ENCODE data around the gene UBA7.
"Not testable (repeated sequence)": the region's sequence is repeated elsewhere in the genome, so short reads cannot be mapped to it uniquely, and the experiment has no call there.

The UBA7 gene

GRCh38 chr3:49804141-49805041 is 9.4 kb downstream of the UBA7 start:
- peak; percentile 11 for DNase-seq

- peak; percentile 56 for DNase-seq
Measured at GRCh38 chr3:49803465-49804140, 10.2 kb downstream of the UBA7 start.

GRCh38 chr3:49802719-49803464 is 10.9 kb downstream of the UBA7 start, which contains the start of gene INKA1:
TSS of gene INKA1 (plus strand) at chr3:49803261. CDS start at chr3:49803393, 132 bp downstream.
- peak; percentile 95 for DNase-seq

GRCh38 chr3:49801160-49801559 is 12.6 kb downstream of the UBA7 start:
- DNase-seq = no peak

GRCh38 chr3:49799761-49800160 is 14.0 kb downstream of the UBA7 start, which contains the start of gene CDHR4:
TSS of gene CDHR4 (minus strand) at chr3:49799873. CDS start at chr3:49799812, 61 bp downstream.
- no peak for DNase-seq

GRCh38 chr3:49799105-49799504 is 14.6 kb downstream of the UBA7 start:
- DNase-seq = no peak

GRCh38 chr3:49794926-49795905 is 18.5 kb downstream of the UBA7 start:
- DNase-seq = no peak

GRCh38 chr3:49794431-49794830 is 19.3 kb downstream of the UBA7 start:
- DNase-seq = no peak

- DNase-seq = no peak
Measured at GRCh38 chr3:49793486-49794085, 20.2 kb downstream of the UBA7 start.

GRCh38 chr3:49792371-49793150 is 21.2 kb downstream of the UBA7 start:
- no peak for DNase-seq

- no peak for DNase-seq
Measured at GRCh38 chr3:49791571-49791970, 22.2 kb downstream of the UBA7 start.

- DNase-seq = no peak
Measured at GRCh38 chr3:49790626-49791411, 22.9 kb downstream of the UBA7 start.

- DNase-seq = no peak
Measured at GRCh38 chr3:49788056-49788455, 25.7 kb downstream of the UBA7 start.

GRCh38 chr3:49787536-49787935 is 26.2 kb downstream of the UBA7 start:
- DNase-seq = no peak

- no peak for DNase-seq
Measured at GRCh38 chr3:49787182-49787464, 26.6 kb downstream of the UBA7 start.

GRCh38 chr3:49786357-49787181 is 27.2 kb downstream of the UBA7 start, which contains the start of gene IP6K1:
TSS of gene IP6K1 (minus strand) at chr3:49786542. CDS start at chr3:49748040, 38,502 bp downstream.
- peak; percentile 98 for DNase-seq

- DNase-seq = no peak
Measured at GRCh38 chr3:49785565-49786356, 28.0 kb downstream of the UBA7 start.

GRCh38 chr3:49782277-49782676 is 31.5 kb downstream of the UBA7 start:
- DNase-seq = not testable (repeated sequence)
